HepG2 (cell line): ENCODE data around the gene NPAS2. TPM values are rescaled to one million over a fixed set of nuclear protein-coding genes. Genes with fewer than 3 reads are reported as not detected.
A peak's percentile ranks its signal among the peaks of the same experiment; 100 is the strongest.

Experiments
- AGO1 ChIP-seq: fragments of 200-400 bp; formaldehyde crosslinking; IDR thresholded peaks from 2 replicates; pipeline ENCODE4 v1.6.1; 2017; ENCODE audit warnings: mild to moderate bottlenecking, low read depth, low read length, moderate library complexity; ENCODE audit not compliant: poor library complexity, severe bottlenecking
- ISL2 ChIP-seq: sonication (generic); formaldehyde crosslinking; IDR thresholded peaks from 2 replicates; pipeline ENCODE4 v1.5.0; 2020; ENCODE audit warnings: missing genetic modification reagents
- NONO ChIP-seq, 2 experiments: fragments of 450-650 bp in 1 of 2; sonication (generic) in 1 of 2; formaldehyde crosslinking in 1 of 2; IDR thresholded peaks in 1 of 2; conservative IDR thresholded peaks in 1 of 2; 2 replicates each; pipeline versions ENCODE4 v1.6.1 to v1.8.0; 2017 to 2022; ENCODE audit warnings: mild to moderate bottlenecking in 1 of 2, missing genetic modification reagents in 1 of 2, moderate library complexity in 1 of 2
- NRL ChIP-seq: sonication (generic); formaldehyde crosslinking; IDR thresholded peaks from 2 replicates; pipeline ENCODE4 v1.5.0; 2020; ENCODE audit warnings: missing genetic modification reagents, mild to moderate bottlenecking, moderate library complexity, borderline replicate concordance
- SALL1 ChIP-seq: sonication (generic); formaldehyde crosslinking; IDR thresholded peaks from 2 replicates; pipeline ENCODE4 v1.8.0; 2022; ENCODE audit warnings: mild to moderate bottlenecking, missing genetic modification reagents
- ZNF407 ChIP-seq: sonication (generic); formaldehyde crosslinking; IDR thresholded peaks from one replicate; pipeline ENCODE4 v1.5.1; 2020; ENCODE audit warnings: mild to moderate bottlenecking, missing genetic modification reagents; ENCODE audit errors: not compliant biosample characterization
- polyA plus RNA-seq, 8 experiments: library from polyadenylated mRNA; depleted of rRNA in 3 of 8; stranded (reverse) in 7 of 8; unstranded in 1 of 8; fragments of >200 nt; fragmentation: Illumina TruSeq in 4 of 8; extraction: Trizol in 4 of 8; gene quantifications; 2 replicates each; pipeline versions ENCODE4 v1.2.1 to v1.2.3, GENCODE V29; 2011 to 2016; ENCODE audit warnings: low read depth in 4 of 8, missing spikeins in 1 of 8, mixed read lengths in 1 of 8; ENCODE audit not compliant: insufficient read depth in 1 of 8
- total RNA-seq, 5 experiments: library from RNA; depleted of rRNA; stranded (reverse); fragments of >200 nt; fragmentation: Illumina TruSeq; extraction: Trizol; gene quantifications; 2 replicates each; pipeline ENCODE4 v1.2.3, GENCODE V29; 2016; ENCODE audit warnings: low read depth in 1 of 5
- TF ChIP-seq, protein P1 (sequence below), 2 experiments: fragments of 450-650 bp in 1 of 2; sonication (generic) in 1 of 2; formaldehyde crosslinking in 1 of 2; IDR thresholded peaks; 2 replicates each; pipeline versions ENCODE4 v1.6.1 to v1.8.0; 2016 to 2022; ENCODE audit warnings: antibody characterized with exemption in 1 of 2, mild to moderate bottlenecking in 1 of 2, missing genetic modification reagents in 1 of 2

NPAS2 gene
- total and polyA plus RNA-seq, 2 of the 13 experiments (the other 11 are each of a cell fraction or from before 2014, with no cell fraction given), result 14.8 to 37.5 TPM

DNA sequence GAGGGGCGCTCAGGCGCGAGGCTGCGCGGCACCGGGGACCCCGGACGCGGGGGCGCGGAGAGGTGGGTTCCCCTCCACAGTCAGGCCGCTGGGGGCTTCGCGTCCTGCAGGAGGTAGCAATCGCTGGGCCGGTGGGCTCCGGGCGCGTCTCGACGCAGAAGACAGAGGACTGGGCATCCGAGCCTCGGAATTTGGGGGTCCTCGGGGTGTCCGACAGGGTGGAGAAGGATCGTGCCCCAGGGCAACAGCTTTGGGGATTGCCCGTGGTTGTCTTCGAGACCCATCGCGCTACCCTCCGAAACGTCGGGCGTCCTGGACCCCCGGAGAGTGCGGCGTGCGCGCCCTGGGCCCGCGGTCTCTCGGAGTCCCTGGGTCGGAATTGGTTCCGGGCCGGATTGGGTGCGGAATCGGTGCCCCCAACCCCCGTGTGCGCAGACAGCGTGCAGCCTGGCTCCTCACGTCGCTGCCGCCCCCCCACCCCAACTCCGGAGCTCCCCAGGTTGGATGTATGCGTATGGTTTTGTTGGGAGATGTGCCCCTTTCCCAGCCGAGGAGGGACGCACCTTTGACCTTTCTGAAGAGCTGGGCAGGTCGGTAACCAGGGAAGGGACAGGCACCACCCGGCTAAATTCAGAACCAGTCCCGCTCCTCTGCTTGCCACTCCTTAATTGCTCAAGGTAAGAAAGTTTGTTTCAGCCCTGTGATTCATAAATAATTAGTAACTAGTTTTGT, 750 bp downstream of the NPAS2 start (continued):
- TF ChIP-seq NRL (CRISPR knock-in tag), result peak; percentile 86; the same call in 1 of the 2 replicates
- TF ChIP-seq, protein P1, sequence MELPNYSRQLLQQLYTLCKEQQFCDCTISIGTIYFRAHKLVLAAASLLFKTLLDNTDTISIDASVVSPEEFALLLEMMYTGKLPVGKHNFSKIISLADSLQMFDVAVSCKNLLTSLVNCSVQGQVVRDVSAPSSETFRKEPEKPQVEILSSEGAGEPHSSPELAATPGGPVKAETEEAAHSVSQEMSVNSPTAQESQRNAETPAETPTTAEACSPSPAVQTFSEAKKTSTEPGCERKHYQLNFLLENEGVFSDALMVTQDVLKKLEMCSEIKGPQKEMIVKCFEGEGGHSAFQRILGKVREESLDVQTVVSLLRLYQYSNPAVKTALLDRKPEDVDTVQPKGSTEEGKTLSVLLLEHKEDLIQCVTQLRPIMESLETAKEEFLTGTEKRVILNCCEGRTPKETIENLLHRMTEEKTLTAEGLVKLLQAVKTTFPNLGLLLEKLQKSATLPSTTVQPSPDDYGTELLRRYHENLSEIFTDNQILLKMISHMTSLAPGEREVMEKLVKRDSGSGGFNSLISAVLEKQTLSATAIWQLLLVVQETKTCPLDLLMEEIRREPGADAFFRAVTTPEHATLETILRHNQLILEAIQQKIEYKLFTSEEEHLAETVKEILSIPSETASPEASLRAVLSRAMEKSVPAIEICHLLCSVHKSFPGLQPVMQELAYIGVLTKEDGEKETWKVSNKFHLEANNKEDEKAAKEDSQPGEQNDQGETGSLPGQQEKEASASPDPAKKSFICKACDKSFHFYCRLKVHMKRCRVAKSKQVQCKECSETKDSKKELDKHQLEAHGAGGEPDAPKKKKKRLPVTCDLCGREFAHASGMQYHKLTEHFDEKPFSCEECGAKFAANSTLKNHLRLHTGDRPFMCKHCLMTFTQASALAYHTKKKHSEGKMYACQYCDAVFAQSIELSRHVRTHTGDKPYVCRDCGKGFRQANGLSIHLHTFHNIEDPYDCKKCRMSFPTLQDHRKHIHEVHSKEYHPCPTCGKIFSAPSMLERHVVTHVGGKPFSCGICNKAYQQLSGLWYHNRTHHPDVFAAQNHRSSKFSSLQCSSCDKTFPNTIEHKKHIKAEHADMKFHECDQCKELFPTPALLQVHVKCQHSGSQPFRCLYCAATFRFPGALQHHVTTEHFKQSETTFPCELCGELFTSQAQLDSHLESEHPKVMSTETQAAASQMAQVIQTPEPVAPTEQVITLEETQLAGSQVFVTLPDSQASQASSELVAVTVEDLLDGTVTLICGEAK (IDR thresholded peaks at IDR 0.05), result no peak
- TF ChIP-seq, protein P1 (CRISPR knock-in tag; IDR thresholded peaks at IDR 0.05), result no peak
- TF ChIP-seq ISL2, result no peak
- TF ChIP-seq NONO (IDR thresholded peaks at IDR 0.05), result no peak
- TF ChIP-seq NONO (CRISPR knock-in tag; conservative IDR thresholded peaks at IDR 0.05), result 0 out of 2 replicates have a peak, but pooled peaks have one; percentile 68
- TF ChIP-seq ZNF407 (CRISPR knock-in tag), result no peak
- TF ChIP-seq SALL1, result peak; percentile 55
- TF ChIP-seq AGO1, result peak; percentile 79
